Measurements from ENCODE around the gene P2RX1.

Gene P2RX1

DNA sequence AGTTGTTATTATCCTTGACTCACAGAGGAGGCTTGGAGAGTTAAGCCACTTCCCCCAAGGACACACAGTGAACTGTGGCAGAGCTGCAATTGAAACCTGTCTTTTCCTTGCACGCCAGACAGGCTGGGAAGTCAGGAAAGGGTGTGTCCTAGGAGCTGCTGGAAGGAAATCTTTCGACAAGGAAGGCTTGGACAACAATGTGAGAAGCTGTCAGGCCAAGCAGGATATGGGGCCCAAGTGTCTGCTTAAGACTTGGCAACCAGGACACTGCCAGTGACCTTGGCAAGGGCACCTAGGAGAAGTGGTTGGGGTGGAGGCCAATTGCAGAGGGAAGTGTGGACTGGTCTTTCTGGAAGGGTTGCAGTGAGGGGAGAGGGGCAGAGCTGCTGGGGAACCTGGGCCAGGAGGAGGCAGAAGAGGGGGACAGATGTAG, 21.3 kb downstream of the P2RX1 start:
- Histone ChIP-seq H3K27me3 (ENCODE audit: control insufficient read depth, insufficient read depth, low read length) (peaks cover 2% of the 10 kb centered on the region), H3K9ac (ENCODE audit: low read depth, low read length) (no peak overlapping the region), H3K9me3 (ENCODE audit: control insufficient read depth, insufficient read depth, low read length) (no peaks in the 10 kb centered on the region), H3K36me3 (ENCODE audit: control insufficient read depth, insufficient read depth, low read length) (no peaks in the 10 kb centered on the region), H3K4me1 (ENCODE audit: control insufficient read depth, insufficient read depth, low read length) (peaks cover 20% of the 10 kb centered on the region), H3K4me3 (ENCODE audit: low read depth, low read length) (no peak overlapping the region)

DNA sequence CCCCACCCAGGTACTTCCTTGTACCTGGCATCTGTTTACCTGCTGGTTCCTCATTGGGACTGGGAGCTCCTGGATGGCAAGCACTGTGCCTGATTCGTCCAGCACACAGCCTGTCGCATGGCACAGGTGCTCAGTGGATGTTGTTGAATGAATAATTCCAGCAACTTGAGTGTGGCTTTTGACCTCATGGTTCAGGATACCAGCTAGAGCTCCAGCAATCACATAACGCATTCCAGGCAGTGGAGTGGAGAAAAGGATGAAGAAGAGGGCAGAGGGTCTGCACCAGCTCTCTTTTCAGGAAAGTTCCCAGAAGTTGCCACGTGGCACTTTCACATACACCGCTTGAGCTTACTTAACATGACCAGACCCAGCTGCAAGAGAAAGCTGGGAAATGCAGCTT, 22.1 kb downstream of the P2RX1 start:
- no peaks in the 10 kb centered on the region for H3K36me3 ChIP-seq (ENCODE audit: control insufficient read depth, insufficient read depth, low read length)
- H3K9me3 ChIP-seq (ENCODE audit: control insufficient read depth, insufficient read depth, low read length) = no peaks in the 10 kb centered on the region
- peaks cover 2% of the 10 kb centered on the region for H3K27me3 ChIP-seq (ENCODE audit: control insufficient read depth, insufficient read depth, low read length)
- H3K4me3 ChIP-seq (ENCODE audit: low read depth, low read length) = no peak overlapping the region
- no peak overlapping the region for H3K9ac ChIP-seq (ENCODE audit: low read depth, low read length)
- H3K4me1 ChIP-seq (ENCODE audit: control insufficient read depth, insufficient read depth, low read length) = peaks cover 20% of the 10 kb centered on the region

DNA sequence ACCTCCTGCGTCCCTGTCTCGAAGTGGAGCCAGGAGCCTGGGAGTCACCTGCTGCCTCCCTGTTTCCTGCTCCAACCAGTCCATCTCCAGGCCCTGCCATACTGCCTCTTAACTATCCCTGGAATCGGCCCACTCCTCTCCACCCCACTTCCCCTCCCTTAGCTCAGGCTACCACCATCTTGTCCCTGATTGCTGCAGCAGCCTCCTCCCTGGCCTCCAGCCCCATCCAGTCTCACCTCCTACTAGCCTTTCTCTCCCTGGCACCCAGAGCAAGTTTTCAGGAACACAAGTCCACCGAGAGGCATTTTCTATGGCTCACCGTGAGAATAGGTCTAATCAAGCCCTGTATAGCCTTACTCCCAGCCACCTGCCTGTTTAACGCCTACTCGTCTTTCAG, 22.5 kb downstream of the P2RX1 start:
- H3K9me3 ChIP-seq (ENCODE audit: control insufficient read depth, insufficient read depth, low read length) = no peaks in the 10 kb centered on the region
- peak overlapping the region; percentile 53 for H3K4me3 ChIP-seq (ENCODE audit: low read depth, low read length)
- no peaks in the 10 kb centered on the region for H3K36me3 ChIP-seq (ENCODE audit: control insufficient read depth, insufficient read depth, low read length)
- peaks cover 20% of the 10 kb centered on the region for H3K4me1 ChIP-seq (ENCODE audit: control insufficient read depth, insufficient read depth, low read length)
- H3K9ac ChIP-seq (ENCODE audit: low read depth, low read length) = peak overlapping the region; percentile 24
- peaks cover 2% of the 10 kb centered on the region for H3K27me3 ChIP-seq (ENCODE audit: control insufficient read depth, insufficient read depth, low read length)

DNA sequence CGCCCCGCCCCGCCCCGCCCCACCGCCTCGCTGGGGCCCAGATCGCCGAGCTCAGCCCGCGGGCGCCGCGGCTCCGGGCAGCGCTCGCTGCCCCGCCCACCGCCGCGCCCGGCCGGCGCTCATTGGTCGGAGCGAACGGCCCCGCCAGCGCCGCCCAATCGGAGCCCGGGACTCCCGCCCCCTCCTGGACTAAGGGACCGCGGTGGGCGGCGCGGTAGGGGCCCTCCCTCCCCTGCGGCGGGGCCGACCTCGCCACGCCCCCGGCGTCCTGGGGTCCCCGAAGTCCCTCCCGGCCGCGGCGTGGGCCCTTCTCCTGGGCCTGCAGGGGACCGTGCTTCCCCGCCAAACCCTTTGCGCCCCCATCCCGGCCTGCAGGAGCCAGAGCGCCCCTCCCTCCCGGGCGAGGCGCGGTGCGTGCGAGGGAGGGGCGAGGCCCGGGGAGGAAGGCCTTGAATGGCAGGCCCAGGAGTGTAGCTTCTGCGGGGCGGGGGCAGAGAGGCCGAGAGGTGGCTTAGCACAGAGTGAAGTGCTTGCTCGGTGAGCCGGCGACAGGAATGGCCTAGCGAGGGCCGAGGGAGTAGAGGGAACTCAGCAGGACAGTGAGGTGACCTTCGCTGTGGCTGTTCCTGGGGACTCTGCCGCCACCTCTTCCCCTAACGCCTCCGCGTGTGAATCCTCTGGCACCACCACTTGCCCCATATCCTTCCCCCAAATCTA, 23.1 kb downstream of the P2RX1 start, which contains the start of gene CAMKK1:
Gene CAMKK1, minus strand, starts transcription at position 51 of the 717 bp plus-strand sequence. CDS start 7,366 bp downstream, outside the sequence.
- no peaks in the 10 kb centered on the region for H3K9me3 ChIP-seq (ENCODE audit: control insufficient read depth, insufficient read depth, low read length)
- peak within 1 kb of the TSS; percentile 24 for H3K9ac ChIP-seq (ENCODE audit: low read depth, low read length)
- H3K4me1 ChIP-seq (ENCODE audit: control insufficient read depth, insufficient read depth, low read length) = peaks cover 22% of the 10 kb centered on the region
- peak within 1 kb of the TSS; percentile 62 for H3K4me3 ChIP-seq (ENCODE audit: low read depth, low read length)
- H3K36me3 ChIP-seq (ENCODE audit: control insufficient read depth, insufficient read depth, low read length) = no peaks in the 10 kb centered on the region
- H3K27me3 ChIP-seq (ENCODE audit: control insufficient read depth, insufficient read depth, low read length) = peaks cover 2% of the 10 kb centered on the region

DNA sequence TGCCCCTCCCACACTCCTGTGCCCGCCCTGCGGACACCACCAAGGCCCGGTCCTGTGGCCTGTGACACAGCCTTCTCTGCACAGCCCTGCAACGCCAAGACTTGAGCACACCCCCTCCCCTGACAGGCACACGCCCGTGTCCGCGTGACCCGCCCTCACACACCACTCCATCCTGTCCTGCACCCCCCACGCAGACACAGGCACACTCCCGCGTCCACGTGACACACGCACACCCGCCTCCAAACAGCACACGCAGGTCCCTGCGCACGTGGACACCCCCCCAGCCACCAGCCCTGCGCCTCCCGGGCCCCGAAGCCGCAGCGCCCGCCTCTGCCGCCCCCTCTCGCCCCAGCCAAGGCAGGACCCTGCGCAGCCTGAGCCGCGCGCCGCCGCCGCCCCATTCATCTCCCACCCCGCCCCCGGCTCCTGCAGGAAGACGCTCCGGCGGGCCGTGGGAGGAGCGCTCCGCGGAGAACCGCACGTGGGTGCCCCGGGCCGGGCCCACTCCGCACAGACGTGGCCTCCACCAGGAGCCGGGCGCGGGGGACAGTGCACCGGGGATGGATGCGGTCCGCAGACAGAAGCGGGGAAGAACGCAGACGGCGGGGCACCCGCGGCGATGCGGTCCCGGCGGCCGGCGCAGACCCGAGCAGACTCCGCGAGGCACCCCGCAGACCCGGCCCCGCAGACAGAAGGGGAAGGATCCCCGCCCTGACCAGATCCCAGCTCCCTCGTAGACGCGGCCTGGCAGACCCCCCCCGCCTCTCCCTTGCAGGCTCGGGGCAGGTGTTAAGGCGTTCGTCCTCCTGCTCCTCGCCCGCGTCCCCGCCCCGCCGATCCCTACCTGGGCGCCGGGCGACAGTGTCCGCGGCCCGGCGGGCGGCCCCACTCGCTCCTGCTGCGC, 23.9 kb downstream of the P2RX1 start:
- Histone ChIP-seq H3K4me1 (ENCODE audit: control insufficient read depth, insufficient read depth, low read length) (peaks cover 22% of the 10 kb centered on the region), H3K9me3 (ENCODE audit: control insufficient read depth, insufficient read depth, low read length) (no peaks in the 10 kb centered on the region), H3K27me3 (ENCODE audit: control insufficient read depth, insufficient read depth, low read length) (peaks cover 2% of the 10 kb centered on the region), H3K9ac (ENCODE audit: low read depth, low read length) (no peak overlapping the region), H3K36me3 (ENCODE audit: control insufficient read depth, insufficient read depth, low read length) (no peaks in the 10 kb centered on the region), H3K4me3 (ENCODE audit: low read depth, low read length) (peak overlapping the region; percentile 62)

DNA sequence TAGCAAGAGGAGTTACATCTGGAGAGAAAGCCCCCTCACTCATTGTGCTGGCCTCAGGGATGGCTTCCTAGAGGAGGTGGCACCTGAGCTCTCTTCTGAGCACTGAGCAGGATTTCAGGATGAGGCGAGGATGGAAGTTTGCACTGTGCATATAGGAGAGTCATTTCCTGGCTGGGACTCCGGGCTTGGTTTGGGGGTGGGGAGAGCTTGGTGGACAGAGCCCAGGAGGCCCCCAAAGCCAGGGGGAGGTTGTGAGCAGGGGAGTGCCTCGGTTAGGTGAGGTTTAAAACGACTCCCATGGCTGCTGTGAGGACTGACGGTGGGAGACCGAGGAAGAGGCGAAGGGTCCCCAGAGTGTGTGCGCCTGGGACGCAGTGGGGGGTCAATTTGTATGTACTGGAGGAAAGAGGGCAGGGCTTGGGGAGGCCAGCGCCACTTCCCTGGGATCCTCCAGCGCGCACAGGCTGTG, 24.6 kb downstream of the P2RX1 start:
- Histone ChIP-seq H3K9ac (ENCODE audit: low read depth, low read length) (no peak overlapping the region), H3K4me3 (ENCODE audit: low read depth, low read length) (peak overlapping the region; percentile 62), H3K36me3 (ENCODE audit: control insufficient read depth, insufficient read depth, low read length) (no peaks in the 10 kb centered on the region), H3K4me1 (ENCODE audit: control insufficient read depth, insufficient read depth, low read length) (peaks cover 22% of the 10 kb centered on the region), H3K27me3 (ENCODE audit: control insufficient read depth, insufficient read depth, low read length) (peaks cover 2% of the 10 kb centered on the region), H3K9me3 (ENCODE audit: control insufficient read depth, insufficient read depth, low read length) (no peaks in the 10 kb centered on the region)

DNA sequence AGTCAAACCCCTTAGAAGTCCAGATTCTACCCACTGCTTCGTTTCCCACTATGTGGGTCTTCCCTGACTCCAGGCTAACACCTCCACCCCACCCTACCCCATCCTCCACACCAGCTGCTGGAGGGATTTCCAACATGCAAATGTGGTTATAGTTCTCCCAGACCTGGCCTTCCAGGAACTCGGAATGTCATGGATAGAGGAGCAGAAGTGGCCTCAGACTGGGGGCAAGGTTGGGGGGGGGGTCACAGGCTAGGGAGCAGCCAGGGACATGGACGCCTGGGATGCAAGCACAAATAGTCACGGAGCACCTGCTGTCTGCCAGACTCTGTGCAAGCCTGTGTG, 25.4 kb downstream of the P2RX1 start:
- Histone ChIP-seq H3K9me3 (ENCODE audit: control insufficient read depth, insufficient read depth, low read length) (no peaks in the 10 kb centered on the region), H3K27me3 (ENCODE audit: control insufficient read depth, insufficient read depth, low read length) (peaks cover 2% of the 10 kb centered on the region), H3K4me1 (ENCODE audit: control insufficient read depth, insufficient read depth, low read length) (peaks cover 22% of the 10 kb centered on the region), H3K4me3 (ENCODE audit: low read depth, low read length) (no peak overlapping the region), H3K36me3 (ENCODE audit: control insufficient read depth, insufficient read depth, low read length) (peaks cover 3% of the 10 kb centered on the region), H3K9ac (ENCODE audit: low read depth, low read length) (no peak overlapping the region)

DNA sequence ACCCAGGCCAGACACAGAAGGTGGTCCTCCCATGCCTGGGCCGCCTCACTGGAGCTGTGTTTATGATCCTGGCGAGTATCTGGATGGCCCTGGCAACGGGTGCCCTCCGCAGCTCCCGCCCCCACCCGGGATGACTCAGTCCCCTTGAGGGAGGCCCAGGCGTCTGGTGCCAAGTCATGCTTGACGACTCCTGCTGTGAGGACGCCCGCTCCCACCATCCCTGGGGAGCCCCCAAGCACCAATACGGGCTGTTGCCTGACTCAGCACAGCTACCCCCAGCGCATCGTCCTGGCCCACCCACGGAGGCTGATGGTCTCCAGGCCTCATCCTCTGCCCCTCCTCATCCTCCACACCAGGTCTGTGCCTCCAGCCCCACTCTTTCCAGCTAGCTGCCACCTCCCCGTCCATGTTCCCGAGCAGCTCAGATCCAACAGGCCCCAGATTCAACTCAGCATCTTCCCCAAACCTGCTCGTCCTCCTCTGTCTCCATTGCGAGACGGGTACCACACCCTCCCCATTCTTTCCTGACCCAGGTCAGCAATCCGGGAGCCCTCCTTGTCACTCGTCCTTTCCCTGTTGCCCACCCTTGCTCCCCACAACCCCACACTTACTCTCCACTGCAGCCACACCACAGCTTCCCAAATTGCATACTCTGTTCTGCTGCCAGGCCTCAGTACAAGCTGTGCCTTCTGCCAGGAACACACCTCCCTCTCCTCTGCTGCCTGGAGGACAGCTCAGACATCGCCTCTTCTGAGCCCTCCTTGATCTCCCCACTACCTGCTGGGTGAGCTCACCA, 26.0 kb downstream of the P2RX1 start:
- Histone ChIP-seq H3K4me1 (ENCODE audit: control insufficient read depth, insufficient read depth, low read length) (peaks cover 22% of the 10 kb centered on the region), H3K36me3 (ENCODE audit: control insufficient read depth, insufficient read depth, low read length) (peaks cover 4% of the 10 kb centered on the region), H3K9me3 (ENCODE audit: control insufficient read depth, insufficient read depth, low read length) (no peaks in the 10 kb centered on the region), H3K4me3 (ENCODE audit: low read depth, low read length) (no peak overlapping the region), H3K9ac (ENCODE audit: low read depth, low read length) (no peak overlapping the region), H3K27me3 (ENCODE audit: control insufficient read depth, insufficient read depth, low read length) (peaks cover 2% of the 10 kb centered on the region)

DNA sequence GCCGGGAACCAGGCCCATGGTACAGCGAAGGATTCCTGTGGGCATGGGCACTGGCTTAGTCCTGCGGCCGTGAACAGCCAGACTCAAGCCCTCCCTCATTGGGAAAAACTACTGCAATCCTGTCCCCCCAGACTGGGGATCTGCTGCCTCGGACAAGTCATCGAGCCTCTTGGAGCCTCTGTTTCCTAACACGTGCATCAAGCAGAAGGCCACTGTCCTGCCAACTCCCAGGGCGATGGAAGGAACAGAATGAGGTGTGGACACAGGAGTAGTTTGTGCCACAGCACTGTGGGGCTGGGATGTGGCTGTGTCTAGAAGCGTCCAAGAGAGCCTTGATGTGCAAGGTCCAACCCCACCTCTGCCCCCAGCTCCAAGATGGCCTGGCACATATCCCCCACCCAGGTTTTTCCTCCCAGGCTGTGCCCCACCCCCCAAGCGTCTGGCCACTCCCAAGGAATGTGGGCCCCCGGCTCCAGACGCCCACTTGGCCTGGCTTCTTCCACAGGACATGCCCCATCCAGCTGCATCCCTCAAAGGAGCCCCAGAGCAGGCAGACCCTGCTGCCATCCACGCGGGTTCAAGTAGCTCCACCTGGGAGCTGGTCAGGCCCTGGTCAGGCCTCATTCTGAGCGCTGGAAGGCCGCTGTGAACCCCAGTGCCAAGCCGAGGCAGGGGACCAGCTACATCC, 26.8 kb downstream of the P2RX1 start:
- Histone ChIP-seq H3K9ac (ENCODE audit: low read depth, low read length) (no peak overlapping the region), H3K36me3 (ENCODE audit: control insufficient read depth, insufficient read depth, low read length) (peaks cover 7% of the 10 kb centered on the region), H3K4me1 (ENCODE audit: control insufficient read depth, insufficient read depth, low read length) (peaks cover 22% of the 10 kb centered on the region), H3K27me3 (ENCODE audit: control insufficient read depth, insufficient read depth, low read length) (peaks cover 2% of the 10 kb centered on the region), H3K9me3 (ENCODE audit: control insufficient read depth, insufficient read depth, low read length) (no peaks in the 10 kb centered on the region), H3K4me3 (ENCODE audit: low read depth, low read length) (no peak overlapping the region)

DNA sequence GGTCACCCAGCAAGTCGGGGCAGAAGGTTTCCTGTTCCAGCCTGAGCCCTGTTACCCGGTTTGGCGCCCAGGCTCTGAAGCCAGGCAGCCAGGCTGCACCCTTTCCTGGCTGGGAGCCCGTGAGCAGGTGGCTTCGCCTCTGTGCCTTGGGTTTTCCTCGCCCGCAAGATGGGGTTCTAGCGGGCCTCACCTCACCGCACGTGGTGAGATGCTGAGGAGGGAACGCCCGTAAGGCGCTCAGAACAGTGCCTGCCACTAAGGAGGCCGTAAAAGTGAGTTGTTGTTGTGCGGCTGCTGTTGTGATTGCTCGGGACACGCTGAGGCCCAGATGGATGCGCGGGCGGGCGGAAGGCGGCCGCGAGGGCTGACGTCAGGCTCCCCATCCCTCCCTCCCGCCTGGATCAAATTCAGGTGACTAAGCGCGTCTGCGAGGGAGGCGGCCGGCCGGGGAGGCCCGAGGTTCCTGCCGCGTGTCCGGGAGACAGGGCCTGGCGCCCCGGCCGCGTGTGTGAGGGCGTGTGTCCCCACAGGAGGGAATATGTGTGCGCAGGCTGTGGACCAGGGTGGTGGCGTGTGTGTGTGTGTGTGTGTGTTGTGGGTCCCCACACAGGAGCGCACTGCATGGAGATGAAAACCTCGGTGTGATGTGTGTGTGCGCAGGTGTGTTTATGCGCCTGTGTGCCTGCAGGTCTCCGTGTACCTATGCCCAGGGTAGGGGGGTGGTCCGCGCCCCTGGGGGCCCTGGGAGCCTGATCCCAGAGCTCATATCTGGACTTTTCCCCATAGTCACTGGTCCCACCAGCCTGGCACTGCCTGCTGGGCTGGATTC, 27.7 kb downstream of the P2RX1 start:
- Histone ChIP-seq H3K4me1 (ENCODE audit: control insufficient read depth, insufficient read depth, low read length) (peaks cover 18% of the 10 kb centered on the region), H3K4me3 (ENCODE audit: low read depth, low read length) (no peak overlapping the region), H3K9me3 (ENCODE audit: control insufficient read depth, insufficient read depth, low read length) (no peaks in the 10 kb centered on the region), H3K27me3 (ENCODE audit: control insufficient read depth, insufficient read depth, low read length) (peaks cover 2% of the 10 kb centered on the region), H3K9ac (ENCODE audit: low read depth, low read length) (no peak overlapping the region), H3K36me3 (ENCODE audit: control insufficient read depth, insufficient read depth, low read length) (peaks cover 13% of the 10 kb centered on the region)

Data from iPS-15b (cell line).